Measurements from ENCODE around the gene PAX5.

The PAX5 gene

GRCh38 chr9:36865731-36866635 is 168.1 kb downstream of the PAX5 start:
- no peaks in the 10 kb centered on the region for H3K36me3 ChIP-seq (ENCODE audit: control insufficient read depth in 2 of 2, insufficient read depth in 1 of 2, low read length in 2 of 2)
- H3K4me3 ChIP-seq (ENCODE audit: low read depth, low read length): no peak overlapping the region
- CTCF ChIA-PET: interaction anchor here (0.5 to 6.6 kb wide), 23 partner anchors 8 to 526 kb away, joined by 3 to 58 read pairs (median 3); no protein-coding TSS in a partner anchor
- H3K4me1 ChIP-seq (ENCODE audit: control insufficient read depth, insufficient read depth, low read length): no peaks in the 10 kb centered on the region
- no peak overlapping the region for H3K27ac ChIP-seq (ENCODE audit: extremely low read depth, low read depth, low read length)
- TF ChIP-seq KLF17 (tag by site-specific recombination; IDR thresholded peaks at IDR 0.05): no peak
- no peak for TF ChIP-seq ZBTB8A (tag by site-specific recombination; IDR thresholded peaks at IDR 0.05)
- TF ChIP-seq ZNF580 (tag by site-specific recombination; IDR thresholded peaks at IDR 0.05): no peak
- TF ChIP-seq PRDM6 (tag by site-specific recombination; IDR thresholded peaks at IDR 0.05): no peak
- no peak for TF ChIP-seq GFI1B (tag by site-specific recombination; IDR thresholded peaks at IDR 0.05)
- TF ChIP-seq ZNF155 (tag by site-specific recombination; IDR thresholded peaks at IDR 0.05): no peak
- no peak for TF ChIP-seq ZNF223 (tag by site-specific recombination; IDR thresholded peaks at IDR 0.05)
- no peak for TF ChIP-seq YY2 (tag by site-specific recombination; IDR thresholded peaks at IDR 0.05)
- no peak for TF ChIP-seq ZNF184 (tag by site-specific recombination; IDR thresholded peaks at IDR 0.05)
- H3K9me3 ChIP-seq (ENCODE audit: control insufficient read depth, insufficient read depth, low read depth, low read length): no peaks in the 10 kb centered on the region
- POLR2A ChIA-PET: no interaction called here

- no peak overlapping the region for H3K27ac ChIP-seq (ENCODE audit: extremely low read depth, low read depth, low read length)
- H3K4me3 ChIP-seq (ENCODE audit: low read depth, low read length): no peak overlapping the region
- POLR2A ChIA-PET: no interaction called here
- H3K36me3 ChIP-seq (ENCODE audit: control insufficient read depth in 2 of 2, insufficient read depth in 1 of 2, low read length in 2 of 2): no peaks in the 10 kb centered on the region
- no peaks in the 10 kb centered on the region for H3K4me1 ChIP-seq (ENCODE audit: control insufficient read depth, insufficient read depth, low read length)
- H3K9me3 ChIP-seq (ENCODE audit: control insufficient read depth, insufficient read depth, low read depth, low read length): no peaks in the 10 kb centered on the region
- CTCF ChIA-PET: interaction anchor here (0.5 to 6.6 kb wide), 7 partner anchors 9 to 143 kb away, joined by 3 to 58 read pairs (median 4); no protein-coding TSS in a partner anchor
- no peak for TF ChIP-seq ZEB2 (tag by site-specific recombination; IDR thresholded peaks at IDR 0.05)
- no peak for TF ChIP-seq HOXD13 (CRISPR knock-in tag; IDR thresholded peaks at IDR 0.05; ENCODE audit: borderline replicate concordance)
- TF ChIP-seq ZNF785 (tag by site-specific recombination; IDR thresholded peaks at IDR 0.05): no peak
- no peak for TF ChIP-seq ZBTB7A (tag by site-specific recombination; IDR thresholded peaks at IDR 0.05; ENCODE audit: low read depth)
- no peak for TF ChIP-seq ZNF146 (tag by site-specific recombination; IDR thresholded peaks at IDR 0.05)
- no peak for TF ChIP-seq ZNF354C (tag by site-specific recombination; IDR thresholded peaks at IDR 0.05; ENCODE audit: borderline replicate concordance, low read depth)
- TF ChIP-seq ZNF350 (tag by site-specific recombination; IDR thresholded peaks at IDR 0.05): no peak
- TF ChIP-seq ZFHX2 (tag by site-specific recombination; conservative IDR thresholded peaks at IDR 0.05): no peak
- TF ChIP-seq TCF7L2 (IDR thresholded peaks at IDR 0.05; ENCODE audit: borderline replicate concordance, low read depth, low read length): no peak
- no peak for TF ChIP-seq ZBTB44 (tag by site-specific recombination; IDR thresholded peaks at IDR 0.05)
- no peak for TF ChIP-seq ZSCAN4 (tag by site-specific recombination; IDR thresholded peaks at IDR 0.05)
- TF ChIP-seq GLI4 (tag by site-specific recombination; IDR thresholded peaks at IDR 0.05): no peak
- TF ChIP-seq ZNF549 (tag by site-specific recombination; IDR thresholded peaks at IDR 0.05): no peak
- TF ChIP-seq INSM2 (tag by site-specific recombination; IDR thresholded peaks at IDR 0.05): no peak
- TF ChIP-seq MYNN (tag by site-specific recombination; IDR thresholded peaks at IDR 0.05; ENCODE audit: borderline replicate concordance): no peak
- no peak for TF ChIP-seq ZNF514 (tag by site-specific recombination; IDR thresholded peaks at IDR 0.05)
- TF ChIP-seq PRDM1 (tag by site-specific recombination; IDR thresholded peaks at IDR 0.05): no peak
Measured at GRCh38 chr9:36864491-36865410, 169.3 kb downstream of the PAX5 start.

Measured in HEK293 (cell line).